ENCODE data around the gene NYNRIN. TPM values are rescaled to one million over a fixed set of nuclear protein-coding genes. Genes with fewer than 3 reads are reported as not detected.

NYNRIN gene
- total RNA-seq, 1 experiment from 2014 or later: 0.27 TPM

GRCh38 chr14:24403294-24403998, 4.6 kb downstream of the NYNRIN start (continued):
- TF ChIP-seq SRF (IDR thresholded peaks at IDR 0.05; ENCODE audit: low read depth) (no peak), SP1 (IDR thresholded peaks at IDR 0.05; ENCODE audit: low read depth) (no peak)

DNA sequence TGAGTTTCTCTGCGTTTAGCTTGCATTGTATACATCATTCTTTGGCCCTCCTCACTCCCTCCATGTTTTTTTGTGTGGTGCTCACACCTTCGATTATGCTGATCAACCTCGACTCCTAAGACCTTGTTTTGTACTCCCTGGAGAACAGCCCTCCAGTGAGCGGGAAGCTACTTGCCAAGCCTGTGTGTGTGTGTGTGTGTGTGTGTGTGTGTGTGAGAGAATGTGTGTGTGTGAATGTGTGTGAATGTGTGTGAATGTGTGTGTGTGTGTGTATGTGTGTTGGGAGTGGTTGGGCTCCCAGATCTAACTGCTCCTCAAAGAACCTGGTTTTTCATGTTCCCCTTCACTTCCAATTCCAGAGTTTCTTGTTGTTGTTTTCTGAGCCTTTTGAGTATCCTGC, 6.0 kb downstream of the NYNRIN start:
- CTCF ChIA-PET: interaction anchor here (1.1 kb wide), 1 partner anchor 39 kb away, joined by 4 read pairs; no protein-coding TSS in a partner anchor
- no peak for TF ChIP-seq EZH2 (IDR thresholded peaks at IDR 0.05)
- no peak for TF ChIP-seq REST (IDR thresholded peaks at IDR 0.05; ENCODE audit: low read depth)
- TF ChIP-seq ATF3 (IDR thresholded peaks at IDR 0.05): no peak
- no peak for TF ChIP-seq POLR2A (IDR thresholded peaks at IDR 0.05; ENCODE audit: borderline replicate concordance, extremely low read depth, insufficient read depth, insufficient read length)
- TF ChIP-seq SP1 (IDR thresholded peaks at IDR 0.05; ENCODE audit: low read depth): no peak
- TF ChIP-seq ZBTB33 (IDR thresholded peaks at IDR 0.05; ENCODE audit: extremely low read depth, insufficient replicate concordance, low read length): no peak
- POLR2A ChIA-PET: no interaction called here

More for the DNA sequence above, 6.0 kb downstream of the NYNRIN start:
- no peaks in the 10 kb centered on the region for H3K27me3 ChIP-seq (ENCODE audit: insufficient read depth, low read length)
- no peak overlapping the region for H3K4me3 ChIP-seq (replicated peaks in 1 of 2; ENCODE audit: low read depth in 1 of 2, low read length in 2 of 2)
- H3K9ac ChIP-seq (ENCODE audit: low read length): no peak overlapping the region
- H3K27ac ChIP-seq (ENCODE audit: low read depth, low read length): no peak overlapping the region
- no peaks in the 10 kb centered on the region for H4K20me1 ChIP-seq (ENCODE audit: insufficient read depth)
- DNase-seq (ENCODE audit: low read depth, low spot score) (no peak), ATAC-seq (no peak)
- H2AFZ ChIP-seq (ENCODE audit: low read depth, low read length, poor library complexity, severe bottlenecking): no peak overlapping the region
- H3K79me2 ChIP-seq (ENCODE audit: insufficient read depth, low read length): no peaks in the 10 kb centered on the region
- RAD21 ChIA-PET (ENCODE audit: low non-redundant PET in 1 of 2, low total read pairs in 2 of 2, uncharacterized antibody in 2 of 2, unreplicated experiment in 2 of 2): no interaction called here
- no TSS peak for BruUV-seq (replicated peaks)
- H3K4me2 ChIP-seq (ENCODE audit: low read length): no peak overlapping the region
- no peaks in the 10 kb centered on the region for H3K9me2 ChIP-seq (ENCODE audit: insufficient read depth)
- H3K36me3 ChIP-seq (ENCODE audit: control insufficient read depth in 1 of 2, insufficient read depth in 2 of 2, low read length in 2 of 2): no peaks in the 10 kb centered on the region
- H3K4me1 ChIP-seq (ENCODE audit: control insufficient read depth in 1 of 2, insufficient read depth in 2 of 2, low read length in 2 of 2): no peaks in the 10 kb centered on the region
- no peaks in the 10 kb centered on the region for H3K9me3 ChIP-seq (ENCODE audit: control insufficient read depth in 1 of 2, insufficient read depth in 1 of 2, low read depth in 1 of 2, low read length in 2 of 2)
- intact Hi-C loops (cut with micrococcal nuclease): no loop called here

Measured in HCT116 (cell line).